ENCODE results near the gene ATG4A. TPM values are rescaled to one million over a fixed set of nuclear protein-coding genes. Genes with fewer than 3 reads are reported as not detected.
A peak's percentile ranks its signal among the peaks of the same experiment; 100 is the strongest.

Gene ATG4A
- total RNA-seq, 1 donor from 2014 or later = 7.3 TPM

DNA sequence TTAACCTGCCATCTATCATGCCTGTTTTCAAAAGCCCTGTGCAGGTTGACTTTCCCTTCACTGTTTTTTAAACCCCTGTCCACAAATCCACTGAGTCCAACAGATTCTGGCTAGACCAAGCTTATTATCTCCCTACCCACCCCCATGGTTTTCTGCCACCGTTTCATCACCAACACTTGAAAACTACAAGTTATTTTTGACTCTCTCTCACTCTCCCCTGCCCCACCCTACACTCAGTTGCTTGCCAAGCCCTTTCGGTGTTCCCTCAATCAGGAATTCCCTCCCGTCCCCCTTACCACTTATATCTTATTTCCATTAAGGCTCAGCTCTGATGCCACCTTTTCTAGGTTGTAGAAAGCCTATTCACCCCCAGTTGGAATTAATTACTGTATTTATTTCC, 29.7 kb downstream of the ATG4A start:
- FAIRE-seq (no peak), DNase-seq (ENCODE audit: low spot score in 2 of 2) (no peak)

- no peak for DNase-seq (ENCODE audit: low spot score in 2 of 2)
- no peak for FAIRE-seq
Observed at GRCh38 chrX:108122748-108123147, 31.2 kb downstream of the ATG4A start.

DNA sequence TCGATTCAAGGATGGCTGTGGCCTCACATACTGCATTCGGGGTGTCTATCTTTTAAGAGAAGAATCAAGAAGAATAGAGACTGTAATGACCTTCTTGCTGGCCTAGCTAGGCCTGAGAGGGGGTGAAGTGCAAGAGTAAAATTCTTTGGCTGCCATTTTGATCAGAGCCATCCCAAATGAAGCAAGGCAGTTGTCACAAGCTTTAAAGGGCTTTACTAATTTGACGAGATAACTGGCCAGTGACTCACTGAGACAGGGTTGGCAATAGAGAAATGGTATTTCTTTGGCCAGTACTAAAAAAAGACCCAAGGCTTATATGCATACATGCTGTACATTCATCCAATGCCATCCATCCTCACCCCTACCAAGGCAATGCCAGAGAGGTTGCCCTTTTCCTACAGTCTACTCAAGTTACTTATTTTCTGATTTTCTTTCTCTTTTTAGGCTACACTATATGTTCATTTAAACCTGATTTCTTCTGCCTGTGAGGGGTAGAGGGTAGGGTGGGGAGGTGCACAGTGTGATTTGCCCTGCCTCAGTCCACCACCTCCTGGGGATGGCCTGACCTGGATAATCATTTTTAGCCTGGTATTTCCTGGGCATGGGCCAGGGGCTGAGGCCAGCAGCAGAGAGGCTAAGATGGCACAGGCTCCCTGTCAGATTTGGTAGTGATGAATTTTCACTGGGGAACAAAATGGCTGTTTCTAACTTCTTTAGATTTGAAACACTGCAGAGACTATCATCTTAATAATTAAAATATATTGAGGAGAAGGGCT, 32.2 kb downstream of the ATG4A start:
- DNase-seq (ENCODE audit: low spot score in 2 of 2) = no peak
- FAIRE-seq = no peak

GRCh38 chrX:108126661-108127060, 35.1 kb downstream of the ATG4A start:
- FAIRE-seq (no peak), DNase-seq (ENCODE audit: low spot score in 2 of 2) (no peak)

DNA sequence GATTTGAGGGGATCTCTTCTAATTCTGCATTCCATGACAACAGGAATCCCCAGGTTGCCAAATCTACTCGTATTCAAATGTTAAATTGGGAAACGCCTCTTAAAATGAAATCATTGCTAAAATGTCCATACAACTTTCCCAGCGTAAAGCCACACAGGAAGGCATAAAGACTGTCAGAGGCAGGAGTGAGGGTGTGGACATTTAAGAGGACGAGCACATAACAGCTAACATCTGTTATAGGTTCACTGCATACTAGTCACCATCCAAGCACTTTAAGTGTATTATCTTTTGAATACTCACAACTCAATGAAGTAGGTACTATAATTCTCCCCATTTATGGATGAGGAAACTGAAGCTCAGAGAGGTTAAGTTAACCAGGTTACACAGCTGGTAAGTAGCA, 35.6 kb downstream of the ATG4A start:
- FAIRE-seq (no peak), DNase-seq (ENCODE audit: low spot score in 2 of 2) (no peak)

GRCh38 chrX:108130889-108131288, 39.3 kb downstream of the ATG4A start:
- no peak for FAIRE-seq
- DNase-seq (ENCODE audit: low spot score in 2 of 2) = no peak

DNA sequence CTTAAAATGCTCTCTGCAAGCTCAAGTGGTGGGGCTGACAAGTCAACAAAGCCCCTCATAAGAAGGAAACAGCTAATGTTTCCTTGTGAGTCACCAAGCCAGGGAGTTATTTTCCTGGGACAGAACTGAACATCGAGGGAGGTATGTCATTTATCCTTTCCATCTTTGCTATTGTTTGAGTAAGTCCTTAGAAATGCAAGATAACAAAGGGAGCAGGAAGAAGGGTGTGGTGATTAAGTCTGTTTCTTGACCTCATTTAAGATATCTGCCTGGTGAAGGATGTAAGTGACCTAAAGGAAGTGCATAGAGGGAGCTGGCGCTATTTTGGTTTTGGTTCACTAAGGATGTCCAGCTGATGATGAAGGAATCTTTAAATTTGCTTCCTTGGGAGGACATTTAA, 39.9 kb downstream of the ATG4A start:
- no peak for FAIRE-seq
- DNase-seq (ENCODE audit: low spot score in 2 of 2) = no peak

DNA sequence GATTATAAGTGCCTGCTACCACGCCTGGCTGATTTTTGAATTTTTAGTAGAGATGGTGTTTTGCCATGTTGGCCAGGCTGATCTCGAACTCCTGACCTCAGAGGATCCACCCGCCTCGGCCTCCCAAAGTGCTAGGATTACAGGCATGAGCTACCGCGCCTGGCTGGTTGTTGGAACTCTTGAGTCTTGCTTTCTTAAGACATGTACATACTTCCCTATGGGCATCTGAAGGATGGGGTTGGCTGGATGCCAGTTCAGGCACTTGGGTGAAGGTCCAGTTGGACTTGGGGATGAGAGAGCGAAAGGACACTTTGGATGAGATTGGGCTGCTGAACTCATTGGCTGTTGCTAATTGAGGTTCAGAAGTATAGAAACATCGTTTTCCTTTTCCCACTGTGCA, 40.5 kb downstream of the ATG4A start:
- DNase-seq (ENCODE audit: low spot score in 2 of 2) (no peak), FAIRE-seq (no peak)

DNA sequence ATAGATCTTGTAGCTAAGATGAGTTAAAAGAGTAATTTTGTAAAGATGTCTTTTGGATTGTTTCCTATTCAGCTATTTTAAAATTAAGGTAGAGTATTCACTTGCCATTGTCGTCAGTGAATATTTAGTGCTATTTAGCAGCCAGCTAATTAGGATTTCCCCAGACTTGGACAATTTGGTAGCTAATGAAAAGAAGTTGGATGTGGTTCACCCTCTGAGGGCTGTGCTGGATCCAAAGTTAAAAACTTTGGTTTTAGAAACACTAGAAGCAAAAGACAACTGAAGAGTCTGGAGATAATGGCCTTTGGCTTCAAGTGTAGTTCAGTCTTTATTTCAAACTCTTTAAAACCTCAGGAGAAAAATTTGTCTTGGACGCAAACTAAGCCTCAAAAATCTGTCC, 41.3 kb downstream of the ATG4A start:
- FAIRE-seq = no peak
- DNase-seq (ENCODE audit: low spot score in 2 of 2) = no peak

DNA sequence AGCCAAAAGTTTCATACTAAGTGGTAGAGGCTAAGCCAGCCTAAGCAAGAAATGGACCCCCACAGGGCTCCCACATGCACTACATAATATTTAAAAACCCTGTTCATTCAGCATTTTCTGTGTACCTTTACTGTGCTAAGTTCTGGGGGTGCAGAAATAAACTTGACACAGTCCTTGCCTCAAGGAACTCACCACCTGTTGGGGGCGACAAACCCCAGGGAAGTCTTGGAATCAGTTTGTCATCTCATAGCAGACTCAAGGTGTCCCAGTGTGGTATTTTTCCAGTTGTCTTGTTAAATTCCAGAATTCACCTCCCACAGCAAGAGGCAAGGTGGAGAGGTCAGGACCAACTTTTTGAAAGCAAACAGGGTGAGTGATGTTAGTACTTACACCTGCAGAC, 43.1 kb downstream of the ATG4A start:
- FAIRE-seq = no peak

DNA sequence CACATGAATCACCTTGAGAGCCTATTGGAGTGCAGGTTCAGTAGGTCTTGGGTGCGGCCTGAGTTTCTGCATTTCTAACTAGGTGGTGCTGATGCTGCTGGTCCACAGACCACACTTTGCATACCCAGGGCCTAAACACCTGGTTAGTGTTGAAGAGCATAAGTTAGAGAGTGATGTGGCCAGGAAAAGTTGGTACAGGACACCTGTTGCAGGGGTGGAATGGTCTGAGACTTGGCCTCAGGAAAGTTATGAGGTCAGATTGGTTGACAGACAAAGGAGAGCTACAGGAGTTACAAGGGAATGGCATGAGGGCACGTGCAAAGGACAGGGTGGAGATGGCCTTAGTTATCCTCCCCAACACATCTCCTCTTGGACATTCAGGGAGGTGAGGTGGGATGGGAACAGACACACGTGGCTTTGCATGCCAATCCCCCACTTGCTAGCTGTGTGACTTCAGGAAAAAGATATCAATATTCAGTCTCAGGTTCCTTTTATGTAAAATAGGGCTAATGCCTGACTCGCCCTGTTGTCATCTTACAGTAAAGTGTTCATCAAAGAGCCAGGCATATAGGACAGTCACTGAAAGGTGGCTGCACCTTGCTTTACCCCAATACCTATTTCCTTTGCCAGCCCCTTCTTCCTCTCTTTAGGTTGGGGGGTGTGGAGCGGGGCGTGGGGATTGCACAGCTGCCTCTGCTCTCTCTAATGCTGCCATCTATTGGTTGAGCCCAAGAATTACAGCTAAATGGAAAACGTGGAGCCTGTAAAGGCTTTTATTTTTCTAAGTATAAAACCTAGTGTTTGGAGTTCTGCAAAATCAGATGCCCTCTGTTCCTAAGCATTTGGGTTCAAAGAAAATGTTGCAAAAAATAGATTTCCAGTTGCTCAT, 47.5 kb downstream of the ATG4A start:
- no peak for FAIRE-seq
- no peak for DNase-seq (ENCODE audit: low spot score in 2 of 2)

More for the DNA sequence above, 43.1 kb downstream of the ATG4A start:
- no peak for DNase-seq (ENCODE audit: low spot score in 2 of 2)

DNA sequence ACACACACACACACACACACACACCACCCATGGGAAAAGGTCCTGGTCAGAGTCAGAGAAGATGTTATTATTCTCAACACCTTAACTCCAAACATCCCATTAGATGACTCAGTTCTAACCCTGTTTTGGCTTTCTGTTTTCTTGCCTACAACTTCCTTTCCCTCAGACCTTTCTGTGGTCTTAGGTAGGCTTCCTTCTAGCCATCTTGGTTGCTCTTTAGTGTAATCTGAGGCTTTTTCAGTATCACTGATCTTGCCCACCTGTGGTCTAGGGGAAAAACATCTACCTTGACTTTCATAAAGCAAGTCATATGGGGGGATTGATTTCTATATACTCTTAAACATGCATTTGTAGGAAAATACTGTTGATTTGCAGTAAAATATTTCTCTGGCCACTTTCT, 56.9 kb downstream of the ATG4A start:
- DNase-seq (ENCODE audit: low spot score in 2 of 2) (no peak), FAIRE-seq (no peak)

DNA sequence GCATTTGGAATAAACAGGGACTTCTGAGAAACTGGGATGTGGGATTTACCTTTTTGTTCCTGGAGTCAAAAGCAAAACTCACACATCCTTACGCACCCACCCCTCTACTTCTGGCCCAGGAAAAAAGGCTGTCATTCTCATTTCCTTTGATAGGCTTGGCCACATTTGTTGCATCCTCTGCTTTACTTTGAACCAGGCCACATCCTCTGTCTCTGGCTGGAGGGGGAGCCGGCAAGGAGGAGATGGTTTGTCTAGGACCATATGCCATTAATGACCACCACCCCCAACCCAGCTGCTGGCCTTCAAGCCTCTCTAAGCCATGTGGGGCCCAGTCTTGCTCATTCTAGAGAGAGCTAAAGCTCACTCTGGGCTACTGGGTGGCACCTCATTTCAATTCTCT, 64.5 kb downstream of the ATG4A start:
- FAIRE-seq (no peak), DNase-seq (ENCODE audit: low spot score in 2 of 2) (no peak)

DNA sequence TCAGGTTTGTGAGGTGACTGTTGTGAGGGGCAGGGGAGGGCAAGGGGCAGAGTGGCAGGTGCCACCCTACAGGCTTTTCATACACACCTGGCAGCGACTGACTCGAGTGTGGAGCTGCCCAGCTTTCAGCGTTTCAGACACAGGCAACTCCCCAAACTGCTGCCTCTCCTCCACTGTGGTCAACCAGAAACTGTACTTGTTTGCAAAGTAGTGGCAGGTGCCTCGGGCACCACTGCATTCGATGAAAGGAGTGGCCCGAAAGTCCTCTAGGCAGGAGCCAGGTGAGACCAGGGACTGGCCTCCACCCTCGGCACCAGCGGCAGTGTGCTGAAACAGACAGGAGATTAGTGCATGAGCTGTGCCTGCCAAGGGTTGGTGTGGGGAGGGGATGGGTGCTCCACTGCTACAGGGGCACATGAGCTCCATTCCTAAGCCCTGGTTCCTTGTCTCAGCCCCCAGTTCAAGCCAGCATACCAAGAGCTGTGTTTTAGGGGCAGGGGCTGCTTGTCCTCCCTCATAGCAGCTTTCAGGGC, 65.4 kb downstream of the ATG4A start:
- no peak for DNase-seq (ENCODE audit: low spot score in 2 of 2)
- FAIRE-seq = no peak

- no peak for DNase-seq (ENCODE audit: low spot score in 2 of 2)
- FAIRE-seq = no peak
Observed at GRCh38 chrX:108157628-108158027, 66.0 kb downstream of the ATG4A start.

GRCh38 chrX:108159028-108159670, 67.6 kb downstream of the ATG4A start:
- FAIRE-seq (no peak), DNase-seq (ENCODE audit: low spot score in 2 of 2) (no peak)

DNA sequence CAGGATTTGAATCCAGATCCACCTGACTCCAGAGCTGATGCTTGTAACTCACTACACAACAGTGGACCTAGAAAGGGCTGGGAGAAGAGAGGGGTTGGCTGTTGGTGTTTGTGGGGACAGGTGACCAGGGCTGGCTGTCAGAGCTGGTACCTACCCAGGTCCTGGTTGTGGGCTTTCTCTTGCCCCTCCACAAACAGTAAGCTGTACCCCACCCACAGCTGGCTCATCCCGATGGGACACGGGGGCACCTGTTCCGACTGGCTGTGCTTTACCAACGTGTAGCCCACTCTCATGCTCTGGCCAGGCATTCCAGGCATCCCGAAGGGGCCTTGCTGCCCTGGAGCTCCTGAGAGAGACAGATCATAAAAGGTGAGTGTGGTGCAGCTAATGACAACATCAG, 68.7 kb downstream of the ATG4A start:
- no peak for DNase-seq (ENCODE audit: low spot score in 2 of 2)
- FAIRE-seq = no peak

DNA sequence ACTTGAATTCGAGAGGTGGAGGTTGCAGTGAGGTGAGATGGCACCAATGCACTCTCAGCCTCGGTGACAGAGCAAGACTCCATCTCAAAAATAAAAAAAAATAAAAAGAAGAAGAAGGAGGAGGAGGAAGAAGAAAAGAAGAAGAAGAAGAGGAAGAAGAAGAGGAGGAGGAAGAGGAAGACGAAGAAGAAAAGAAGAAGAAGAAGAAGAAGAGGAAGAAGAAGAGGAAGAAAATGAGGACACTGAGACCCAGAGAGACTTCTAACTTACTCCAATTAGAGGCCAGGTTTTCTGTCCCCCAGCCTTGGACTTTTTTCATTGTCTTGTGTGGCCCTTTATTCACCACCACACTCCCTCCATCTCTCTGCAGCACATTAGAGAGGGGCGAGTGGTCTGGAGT, 70.7 kb downstream of the ATG4A start:
- no peak for DNase-seq (ENCODE audit: low spot score in 2 of 2)
- no peak for FAIRE-seq

GRCh38 chrX:108163333-108164082, 71.9 kb downstream of the ATG4A start:
- FAIRE-seq (no peak), DNase-seq (ENCODE audit: low spot score in 2 of 2) (no peak)

DNA sequence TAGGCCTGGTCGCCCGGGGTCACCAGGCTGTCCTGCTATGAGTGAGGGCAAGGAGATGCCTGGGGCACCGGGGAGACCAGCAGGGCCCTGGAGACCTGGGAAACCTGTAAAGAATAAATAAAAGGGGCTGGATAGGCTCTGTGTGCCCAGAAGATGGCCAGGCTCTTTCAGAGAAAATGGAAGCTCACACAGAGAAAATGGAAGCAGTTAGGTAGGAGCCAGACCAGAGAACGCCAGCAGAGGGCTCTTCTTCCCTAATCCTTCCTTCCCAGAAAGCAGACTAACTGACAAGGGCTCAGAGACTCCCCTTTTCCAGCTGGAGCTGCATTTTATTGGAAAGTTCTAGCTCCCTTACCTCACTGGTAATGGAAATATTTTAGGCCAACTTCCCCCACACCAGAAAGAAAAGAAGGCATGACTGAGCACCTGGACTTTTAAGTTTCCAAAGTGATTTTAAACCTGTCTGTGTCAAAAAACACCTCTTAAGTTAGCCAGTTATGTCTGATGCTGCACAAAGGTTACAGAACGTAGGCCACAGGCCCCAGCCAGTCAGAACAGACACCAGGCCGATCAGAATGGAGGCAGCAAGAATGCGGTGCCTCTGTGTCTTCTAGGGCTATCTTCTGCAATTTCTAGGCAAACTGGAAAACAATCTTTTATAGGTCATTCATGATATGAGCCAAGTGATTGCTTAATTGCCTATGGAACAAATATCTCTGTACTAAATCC, 74.0 kb downstream of the ATG4A start:
- DNase-seq (ENCODE audit: low spot score in 2 of 2) = peak in 1 of 2 donors; percentile 4
- no peak for FAIRE-seq

Measured in frontal cortex (tissue), 4 donors.